Inflammatory macrophage (primary cell): ENCODE data around the gene LRMDA.

Experiments used
- DNase-seq, 2 donors: peaks; one replicate each; pipeline ENCODE4 v3.0.0-alpha.2; 2020 to 2022

LRMDA gene

DNA sequence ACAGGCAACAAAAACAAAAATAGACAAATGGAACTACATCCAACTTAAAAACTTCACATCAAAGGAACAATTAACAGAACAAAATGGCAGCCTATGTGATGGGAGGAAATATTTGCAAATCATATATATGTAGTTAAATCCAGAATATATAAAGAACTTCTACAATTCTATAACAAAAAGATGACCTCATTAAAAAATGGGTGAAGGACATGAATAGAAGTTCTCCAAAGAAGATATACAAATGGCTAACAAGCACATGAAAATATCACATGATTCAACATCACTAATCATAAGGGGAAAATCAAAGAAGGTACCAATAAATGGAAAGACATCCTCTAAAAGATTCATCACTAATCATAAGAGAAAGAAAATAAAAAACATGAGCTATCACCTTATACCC, 416.1 kb downstream of the LRMDA start:
- DNase-seq = no peak

DNA sequence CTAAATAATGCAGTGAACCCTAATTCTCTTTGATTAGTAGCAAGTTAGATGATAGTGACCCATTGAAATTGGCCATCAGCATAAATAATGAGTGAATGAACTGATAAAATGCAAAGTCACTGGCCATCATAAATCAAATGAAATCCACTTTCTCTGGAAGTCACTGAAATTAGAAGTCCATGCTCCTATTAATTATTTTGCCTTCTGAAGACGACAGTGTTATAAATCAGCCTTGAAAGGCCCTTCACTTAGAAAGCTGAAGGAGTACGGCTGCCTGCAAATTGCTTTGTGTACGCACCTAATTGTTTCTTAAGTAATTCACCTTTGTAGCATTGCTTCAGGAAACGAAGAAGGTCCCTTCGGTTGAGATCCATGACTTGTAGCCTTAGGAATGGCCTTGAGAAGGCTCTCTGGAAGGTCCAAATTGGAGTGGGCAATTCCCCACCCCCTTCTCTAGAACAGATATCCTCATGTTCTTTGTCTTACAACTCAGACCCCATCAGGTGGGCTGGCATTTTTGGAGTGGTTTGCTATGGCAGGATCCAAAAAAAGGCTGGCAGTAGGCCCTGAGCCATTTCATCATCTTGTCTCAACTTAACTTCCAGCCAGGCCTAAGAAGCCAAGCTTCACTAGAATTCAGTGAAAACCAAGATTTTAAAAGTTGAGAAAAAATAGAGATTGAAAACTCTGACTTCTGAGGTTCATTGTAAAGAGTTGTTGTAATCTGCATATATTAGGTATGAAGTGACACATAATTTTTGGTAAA, 420.3 kb downstream of the LRMDA start:
- DNase-seq = no peak

DNA sequence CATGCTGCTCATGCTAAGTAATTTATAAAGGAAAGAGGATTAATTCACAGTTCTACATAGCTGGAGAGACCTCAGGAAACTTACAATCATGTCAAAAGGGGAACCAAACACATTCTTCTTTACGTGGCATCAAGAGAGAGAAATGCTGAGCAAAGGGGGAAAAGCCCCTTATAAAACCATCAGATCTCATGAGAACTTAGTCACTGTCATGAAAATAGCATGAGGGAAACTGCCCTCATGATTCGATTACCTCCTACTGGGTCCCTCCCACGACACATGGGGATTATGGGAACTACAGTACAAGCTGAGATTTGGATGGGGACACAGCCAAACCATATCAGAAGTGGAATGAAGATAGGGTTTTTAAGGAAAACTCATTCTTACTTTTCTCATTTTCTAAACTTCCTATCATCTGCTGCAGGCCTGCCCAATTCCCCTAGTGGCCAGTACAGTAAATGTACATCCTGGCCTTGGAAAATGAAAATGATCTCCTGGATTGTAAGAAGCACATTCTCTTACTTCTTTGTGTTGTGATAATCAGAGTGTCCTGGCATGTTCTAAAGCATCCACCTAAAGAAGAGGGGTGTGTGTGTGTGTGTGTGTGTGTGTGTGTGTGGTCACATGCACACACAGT, 421.5 kb downstream of the LRMDA start:
- peak; percentile 1 to 8 for DNase-seq

DNA sequence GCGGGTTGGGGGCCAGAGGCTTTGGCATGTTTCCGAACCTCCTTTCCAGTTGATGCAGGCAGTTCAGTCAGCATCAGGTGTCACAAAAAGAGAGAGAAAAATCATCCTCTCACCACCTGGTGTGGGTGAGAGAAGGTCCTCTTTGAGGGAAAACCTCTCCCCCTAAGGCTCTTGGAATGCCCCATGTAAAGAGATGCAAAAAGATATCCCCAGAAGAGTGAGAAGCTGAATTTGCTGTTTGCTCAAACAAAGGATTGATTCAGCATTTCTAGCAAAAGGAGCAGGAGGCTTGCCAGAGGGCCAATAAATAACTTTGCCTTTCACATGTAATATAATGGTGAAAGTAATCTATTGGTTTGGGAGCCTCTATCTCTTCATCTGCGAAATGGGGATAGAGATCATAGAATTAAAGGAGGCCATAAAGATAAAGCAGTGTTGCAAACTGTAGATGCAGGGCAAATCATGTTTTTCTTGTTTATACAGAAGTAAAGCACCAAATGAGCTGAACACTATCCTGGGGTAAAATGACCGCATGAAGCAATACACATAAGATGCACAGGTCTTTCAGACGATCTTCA, 425.9 kb downstream of the LRMDA start:
- no peak for DNase-seq

DNA sequence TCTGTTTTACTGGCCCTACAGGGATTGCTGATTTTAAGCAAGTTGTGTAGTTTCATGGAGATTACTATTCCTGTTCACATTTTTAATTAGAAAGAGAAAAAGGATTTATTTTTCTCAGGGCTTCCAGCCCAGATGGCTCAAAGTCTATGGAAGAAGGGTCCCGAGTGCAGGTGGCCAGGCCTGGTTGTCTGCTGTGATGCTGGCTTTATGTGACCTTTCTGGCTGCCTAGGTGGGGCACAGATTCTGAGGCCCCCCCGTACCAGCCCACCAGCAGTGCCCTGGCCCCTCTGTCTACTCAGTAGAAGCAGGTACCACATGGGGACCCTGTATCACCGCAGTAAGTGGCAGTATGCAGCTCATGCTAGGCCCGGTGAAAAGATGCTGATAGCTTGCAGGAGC, 426.5 kb downstream of the LRMDA start:
- no peak for DNase-seq

DNA sequence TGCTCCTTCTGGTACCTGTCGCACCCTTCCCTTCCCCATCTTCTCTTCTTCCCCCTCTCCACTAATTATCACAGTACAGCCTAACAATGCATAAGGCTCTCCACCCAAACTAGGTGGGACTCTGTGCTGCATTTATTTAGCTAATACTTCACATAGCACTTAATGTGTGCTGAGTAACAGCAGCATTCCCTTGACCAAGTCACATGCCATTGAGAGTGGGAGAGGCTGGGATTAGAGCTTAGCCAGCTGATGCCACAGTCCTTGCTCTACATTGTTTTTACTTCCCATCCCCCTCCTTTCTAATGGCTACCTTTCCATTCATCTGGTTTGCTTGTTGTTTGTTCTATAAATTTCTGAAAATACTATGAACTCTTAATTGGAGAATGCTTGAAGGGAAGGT, 426.9 kb downstream of the LRMDA start:
- no peak for DNase-seq

DNA sequence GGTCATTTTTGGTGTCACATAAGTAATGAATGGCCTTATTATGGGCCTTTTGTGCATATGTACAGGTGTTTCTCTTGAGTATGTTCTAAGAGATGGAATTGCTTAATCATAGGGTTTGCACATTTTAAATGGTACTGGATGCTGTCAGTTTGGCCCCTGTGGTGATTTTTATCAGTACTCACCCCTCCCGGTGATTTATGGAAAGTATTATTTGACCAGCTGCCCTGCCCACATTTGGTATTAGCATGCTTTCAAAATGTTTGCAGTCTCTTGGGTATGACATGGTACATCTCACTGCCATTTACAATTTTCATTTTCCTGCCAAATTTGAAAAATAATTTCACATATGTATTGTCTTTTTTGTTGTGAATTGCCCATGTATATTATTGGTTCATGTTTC, 427.7 kb downstream of the LRMDA start:
- DNase-seq = no peak

DNA sequence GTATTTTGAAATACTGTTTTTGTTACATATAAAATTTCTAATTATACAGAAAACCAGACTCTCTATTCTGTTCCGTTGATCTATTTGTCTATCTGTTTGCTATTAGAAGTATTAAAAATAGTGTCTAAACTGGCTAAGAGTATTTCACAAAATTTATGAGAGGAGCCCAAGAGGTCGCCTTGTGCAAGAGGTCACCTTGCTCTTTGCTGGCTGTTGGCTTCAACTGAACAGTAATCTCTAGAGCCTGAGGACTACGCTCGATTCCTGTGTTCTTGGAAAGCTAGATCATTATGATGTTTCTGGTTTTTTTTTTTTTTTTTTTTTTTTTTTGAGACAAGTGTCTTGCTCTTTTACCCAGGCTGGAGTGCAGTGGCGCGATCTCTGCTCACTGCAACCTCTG, 428.6 kb downstream of the LRMDA start:
- no peak for DNase-seq

DNA sequence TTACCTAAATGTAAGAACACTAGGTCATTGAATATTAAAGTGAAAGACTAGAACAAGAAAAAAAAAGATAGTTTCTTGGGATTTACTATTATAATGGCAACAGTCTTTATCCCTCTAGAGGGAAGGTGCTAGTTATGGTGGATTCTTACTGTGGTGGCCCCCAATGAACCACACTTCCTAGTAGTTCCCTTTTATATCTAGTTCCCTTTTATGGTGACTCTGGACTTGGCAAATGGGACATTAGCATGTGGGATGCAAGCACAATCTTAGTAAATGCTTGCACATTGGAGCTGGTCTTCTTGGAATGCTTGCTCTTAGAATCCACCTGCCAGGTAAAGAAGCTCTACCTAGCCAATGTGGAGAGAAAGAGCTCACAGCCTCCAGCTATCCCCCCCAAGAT, 430.2 kb downstream of the LRMDA start:
- peak; percentile 42 for DNase-seq

DNA sequence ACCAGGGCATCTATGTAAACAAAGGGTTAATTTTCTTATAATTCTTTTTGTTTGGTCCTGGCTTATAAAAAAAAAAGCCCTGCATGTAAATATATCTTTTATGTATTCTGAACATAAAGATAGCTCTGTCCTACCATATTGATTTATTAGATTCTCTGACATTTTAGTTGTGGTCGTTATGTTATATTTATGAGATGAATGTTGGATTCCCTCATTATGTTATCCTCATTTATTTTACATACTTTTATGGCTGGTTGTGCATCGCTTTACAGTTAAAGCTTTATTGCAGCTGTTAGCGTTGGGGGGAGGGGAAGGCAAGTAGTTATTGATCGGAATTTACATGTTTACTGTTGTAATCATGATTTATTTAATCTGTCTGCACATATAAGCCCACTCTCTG, 431.5 kb downstream of the LRMDA start:
- DNase-seq = no peak

DNA sequence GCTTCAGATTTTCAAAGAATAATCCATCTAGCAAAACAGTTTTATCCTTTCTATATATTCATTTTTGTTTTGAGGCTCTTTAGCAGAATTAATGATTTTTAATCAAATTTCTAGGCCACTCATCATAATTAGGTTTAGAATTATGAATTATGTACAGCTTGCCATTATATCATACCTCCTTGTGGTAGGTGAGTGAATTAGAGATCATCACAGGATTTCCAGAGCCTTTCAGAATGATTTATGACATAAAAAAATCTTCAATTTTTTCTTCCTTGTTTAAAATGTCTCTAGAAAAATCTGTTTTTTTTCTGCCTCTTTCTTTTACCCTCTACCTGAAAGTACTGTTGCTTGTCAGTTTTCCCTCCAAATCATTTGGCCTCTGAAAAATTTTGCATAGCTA, 433.3 kb downstream of the LRMDA start:
- no peak for DNase-seq

DNA sequence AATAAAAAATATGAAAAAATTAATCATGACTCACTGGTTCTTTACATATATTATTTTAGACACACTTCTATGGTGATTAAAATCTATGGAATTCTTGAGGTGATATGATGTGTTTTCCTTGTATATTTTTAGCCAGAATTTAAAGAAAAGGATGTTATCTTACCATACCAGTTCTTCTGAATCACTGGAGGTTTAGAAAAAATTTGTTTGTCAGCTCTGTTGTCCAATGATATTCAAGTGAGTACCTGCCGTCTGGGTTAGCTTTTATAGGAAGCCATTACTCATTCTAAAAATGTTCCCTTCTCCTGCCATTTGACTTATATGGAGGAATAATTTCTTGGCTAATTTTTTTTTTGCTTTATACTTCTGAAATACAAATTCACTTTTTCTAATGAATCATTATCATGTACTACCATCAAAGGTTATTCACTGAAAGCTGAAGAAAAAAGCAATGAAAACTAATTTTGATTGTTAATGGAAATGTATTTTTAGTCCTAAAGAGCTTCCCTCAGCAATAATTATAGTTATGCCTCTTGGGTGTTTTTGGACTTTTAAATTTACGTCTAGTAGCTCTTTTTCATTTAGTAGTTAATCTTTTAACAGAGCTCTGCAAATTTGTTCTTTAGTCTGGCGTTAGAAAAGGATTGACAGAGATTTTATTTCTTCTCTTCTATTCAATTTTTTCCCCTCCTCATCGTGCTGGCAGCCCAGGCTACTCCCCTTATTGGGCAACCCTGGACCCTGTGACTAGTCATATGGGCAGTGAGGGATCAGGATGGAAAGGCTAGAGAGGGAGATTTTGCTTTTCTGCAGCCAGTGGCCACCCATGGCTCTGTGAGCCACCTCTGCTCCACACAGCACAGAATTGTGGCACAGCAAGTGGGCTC, 434.2 kb downstream of the LRMDA start:
- no peak for DNase-seq

DNA sequence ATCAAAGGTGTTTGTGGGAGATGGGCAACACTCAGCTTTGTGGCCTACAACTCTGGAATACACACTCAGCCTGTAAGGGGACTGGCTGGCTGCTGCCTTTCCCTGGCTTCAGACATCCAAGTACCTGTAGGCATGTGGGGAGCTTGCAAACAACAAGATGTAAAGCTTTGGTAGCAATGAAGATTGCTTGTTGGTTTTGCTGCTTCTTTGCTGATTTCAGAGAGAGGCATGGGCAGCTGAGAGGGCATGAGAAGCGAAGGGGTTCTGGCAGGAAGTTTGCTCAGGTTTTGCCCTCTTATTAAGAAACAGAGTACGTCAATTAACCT, 434.8 kb downstream of the LRMDA start:
- no peak for DNase-seq

DNA sequence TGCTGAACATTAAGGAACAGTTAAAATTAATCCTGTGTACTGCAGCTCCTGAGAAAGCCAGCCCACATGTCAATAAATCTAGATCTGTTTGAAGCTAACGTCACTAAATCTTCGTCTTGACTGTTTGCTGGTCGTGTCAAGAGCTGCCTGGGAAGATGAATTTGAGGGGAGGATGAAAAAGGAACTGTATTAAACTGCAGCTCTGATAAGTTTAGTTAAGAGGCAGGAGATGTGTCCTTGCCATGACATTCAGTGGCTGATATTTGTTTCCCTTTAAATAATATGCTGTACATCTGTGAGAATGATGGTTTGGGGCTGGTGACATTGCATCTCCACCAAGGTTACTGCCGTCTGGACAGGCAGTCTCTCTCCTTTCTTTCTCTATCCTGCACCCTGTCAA, 435.3 kb downstream of the LRMDA start:
- no peak for DNase-seq

DNA sequence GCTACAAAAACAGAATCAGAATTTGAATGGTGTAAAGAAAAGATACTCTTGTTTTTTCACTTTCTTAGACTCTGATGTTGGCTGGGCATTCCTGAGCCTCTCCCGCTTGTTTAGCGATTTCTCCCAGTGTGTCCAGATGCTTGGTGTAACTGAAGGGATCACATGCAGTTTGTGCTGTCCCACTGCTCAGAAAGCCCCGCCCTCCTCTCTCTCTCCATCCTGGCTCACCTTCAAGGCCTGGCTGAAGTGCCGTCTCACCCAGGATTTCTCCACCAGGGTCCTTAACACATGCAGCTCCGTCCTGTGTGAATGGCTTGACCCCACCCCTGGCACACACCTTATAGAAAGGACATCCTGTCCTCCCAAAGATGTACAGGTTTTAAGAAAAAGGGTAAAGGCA, 437.1 kb downstream of the LRMDA start:
- DNase-seq = no peak

DNA sequence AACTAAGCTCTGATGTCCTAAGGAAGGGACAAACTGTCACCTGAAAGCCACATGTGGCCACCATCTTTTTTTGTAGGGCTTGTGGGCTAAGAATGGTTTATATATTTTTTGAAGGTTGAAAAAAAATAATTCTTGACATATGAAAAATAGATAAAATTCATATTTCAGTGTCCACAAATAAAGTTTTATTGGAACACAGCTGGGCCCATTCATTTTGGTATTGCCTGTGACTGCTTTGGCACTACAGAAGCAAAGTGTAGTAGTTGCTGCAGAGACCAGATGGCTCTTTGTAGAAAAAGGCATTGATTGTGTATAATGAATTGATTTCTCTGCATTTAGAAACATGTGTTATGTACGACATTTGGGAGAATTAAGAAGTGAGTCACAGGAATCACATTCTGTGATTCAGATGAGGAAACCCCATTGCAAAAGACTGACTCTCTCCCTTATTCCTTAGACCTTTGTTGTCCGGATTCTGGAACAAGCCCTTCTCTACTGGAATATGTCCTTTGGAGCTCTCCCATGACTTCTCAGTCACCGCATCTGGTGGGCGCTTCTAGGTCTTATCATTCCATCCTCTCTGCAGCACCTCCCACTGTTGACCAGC, 438.7 kb downstream of the LRMDA start:
- DNase-seq = no peak

DNA sequence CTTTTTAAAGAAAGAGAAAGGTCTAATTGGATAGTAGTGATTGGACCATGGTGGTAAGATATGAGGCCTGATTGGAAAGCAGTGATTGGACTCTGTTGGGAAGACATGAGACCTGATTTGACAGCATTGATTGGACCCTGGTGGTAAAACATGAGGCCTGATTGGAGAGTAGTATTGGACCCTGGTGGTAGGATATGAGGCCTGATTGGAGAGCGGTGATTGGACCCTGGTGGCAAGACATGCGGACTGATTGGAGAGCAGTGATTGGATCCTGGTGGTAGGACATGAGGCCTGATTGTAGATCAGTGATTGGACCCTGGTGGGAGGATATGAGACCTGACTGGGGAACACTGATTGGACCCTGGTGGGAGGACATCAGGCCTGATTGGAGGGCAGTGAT, 444.3 kb downstream of the LRMDA start:
- DNase-seq = no peak

DNA sequence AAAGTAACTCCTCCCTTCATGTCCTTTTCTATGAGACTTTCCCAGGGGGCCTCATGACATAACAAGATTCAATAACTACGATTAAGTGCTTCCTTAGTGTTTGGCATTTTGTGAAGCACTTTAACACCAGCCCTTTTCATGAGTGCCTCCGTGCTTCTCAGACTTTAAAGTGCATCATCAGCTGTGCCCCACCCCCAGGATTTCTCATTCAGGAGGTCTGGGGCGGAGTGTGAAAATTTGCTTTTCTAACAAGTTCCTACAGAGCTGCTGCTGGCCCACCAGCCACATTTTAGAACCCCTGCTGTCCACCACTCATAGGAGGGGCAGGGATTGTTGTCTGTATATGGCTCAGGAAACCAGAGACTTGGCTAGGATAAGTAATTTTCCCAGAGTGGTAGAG, 445.3 kb downstream of the LRMDA start:
- no peak for DNase-seq

DNA sequence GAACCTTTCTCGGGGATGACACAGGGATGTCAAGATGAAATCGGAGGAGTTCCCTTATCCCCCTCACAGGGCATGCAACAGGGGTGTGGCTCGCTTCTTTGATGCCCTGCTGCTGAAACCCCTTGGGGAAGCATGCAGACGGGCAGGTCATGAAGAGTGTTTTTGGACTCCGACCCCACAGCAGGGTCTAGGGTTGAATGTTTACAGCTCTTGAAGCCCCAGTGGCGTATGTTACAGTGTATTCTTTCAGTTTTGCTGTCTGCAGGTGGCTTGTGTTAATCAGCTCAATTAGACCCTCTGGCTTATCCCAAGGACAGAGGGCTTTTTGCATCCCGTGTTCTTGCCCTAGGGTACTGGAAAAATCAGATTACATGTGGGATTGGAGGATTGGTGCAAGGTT, 446.5 kb downstream of the LRMDA start:
- no peak for DNase-seq

DNA sequence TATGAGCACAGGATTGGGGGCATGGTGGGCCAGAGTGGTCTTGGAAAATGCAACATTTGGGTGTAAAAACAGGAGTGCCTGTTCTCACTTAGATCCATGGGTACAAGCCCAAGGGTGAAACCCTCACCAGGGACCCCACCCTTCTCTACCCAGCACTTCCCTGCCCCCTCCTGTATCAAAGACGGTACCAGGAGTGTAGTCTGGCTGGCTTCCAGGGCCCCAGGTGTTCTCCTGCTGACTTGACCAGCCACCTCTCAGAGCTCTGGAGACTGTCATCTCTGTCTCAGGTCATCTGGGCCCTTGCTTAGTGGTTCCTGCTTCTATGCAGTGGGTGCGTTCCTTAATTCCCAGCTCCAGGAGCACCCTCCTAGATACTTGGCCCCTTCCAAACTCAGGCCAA, 447.2 kb downstream of the LRMDA start:
- no peak for DNase-seq

DNA sequence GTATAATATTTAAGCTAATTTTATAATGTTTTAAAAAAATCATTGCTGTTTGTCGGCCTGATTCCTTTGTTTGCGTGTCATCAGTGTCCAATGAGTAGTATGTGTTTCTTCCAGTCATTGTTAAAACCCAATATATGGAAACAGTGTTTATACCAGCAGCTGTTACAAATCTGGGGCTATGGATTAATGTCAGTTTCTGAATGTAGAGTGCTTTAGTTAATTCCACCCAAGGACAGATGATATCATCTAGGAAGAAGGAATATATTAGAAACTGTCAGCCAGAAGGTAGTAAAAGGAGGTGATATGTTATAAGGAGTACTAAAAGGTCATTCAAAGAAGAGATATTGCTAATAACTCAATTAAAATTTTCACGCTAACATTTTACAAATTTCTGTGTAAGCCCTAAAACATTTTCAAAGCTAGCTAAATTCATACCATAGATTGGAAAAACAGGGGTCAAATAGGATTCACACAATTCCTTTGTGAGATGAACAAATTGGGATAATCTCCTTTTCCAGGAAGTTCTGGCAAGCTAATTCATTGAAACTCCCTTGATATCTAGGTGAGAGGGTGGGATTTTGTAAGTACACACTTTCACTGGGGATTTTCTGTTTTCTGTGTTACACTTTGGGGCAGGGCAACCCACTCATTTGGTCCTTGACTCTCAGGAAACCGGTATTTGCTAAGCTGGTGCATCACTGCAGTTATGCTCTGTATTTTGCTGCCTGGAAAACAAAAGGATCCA, 448.8 kb downstream of the LRMDA start:
- DNase-seq = no peak
